Right lobe of liver (tissue), 4 donors: ENCODE measurements around the gene TNK1.

Experiments
- POLR2A ChIP-seq: fragments of 450-650 bp; IDR thresholded peaks from one replicate; pipeline ENCODE4 v1.6.1; 2017; ENCODE audit warnings: antibody characterized with exemption, mild to moderate bottlenecking
- TF ChIP-seq, protein P1 (sequence below), 4 donors: fragments of 200-600 bp in 3 of 4; fragments of 450-650 bp in 1 of 4; IDR thresholded peaks; one replicate each; pipeline versions ENCODE4 v1.5.1 to v1.8.0; 2016 to 2022; ENCODE audit warnings: antibody characterized with exemption in 4 of 4, mild to moderate bottlenecking in 2 of 4
- donor health status: DM: no; HTN: no; CAD: no.
- donor health status: DM: no; HTN: no; CAD: no.
- donor health status: DM: no; HTN: yes; CAD: no.

DNA sequence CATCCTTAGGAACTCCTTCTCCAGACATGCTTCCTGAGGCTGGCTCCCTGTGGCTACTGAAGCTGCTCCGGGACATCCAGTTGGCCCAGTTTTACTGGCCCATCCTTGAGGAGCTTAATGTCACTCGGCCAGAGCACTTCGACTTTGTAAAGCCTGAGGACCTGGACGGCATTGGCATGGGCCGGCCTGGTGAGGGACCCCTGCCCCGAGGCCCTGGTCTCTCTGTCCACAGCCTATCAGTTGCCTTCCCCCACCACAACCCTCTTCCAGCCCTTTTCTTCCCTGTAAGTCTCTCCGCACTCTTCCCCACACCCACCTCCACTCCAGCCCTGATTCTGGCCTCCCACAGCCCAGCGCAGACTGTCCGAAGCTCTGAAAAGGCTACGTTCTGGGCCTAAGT lies 2.0 kb downstream of the TNK1 start:
- TF ChIP-seq, protein P1, sequence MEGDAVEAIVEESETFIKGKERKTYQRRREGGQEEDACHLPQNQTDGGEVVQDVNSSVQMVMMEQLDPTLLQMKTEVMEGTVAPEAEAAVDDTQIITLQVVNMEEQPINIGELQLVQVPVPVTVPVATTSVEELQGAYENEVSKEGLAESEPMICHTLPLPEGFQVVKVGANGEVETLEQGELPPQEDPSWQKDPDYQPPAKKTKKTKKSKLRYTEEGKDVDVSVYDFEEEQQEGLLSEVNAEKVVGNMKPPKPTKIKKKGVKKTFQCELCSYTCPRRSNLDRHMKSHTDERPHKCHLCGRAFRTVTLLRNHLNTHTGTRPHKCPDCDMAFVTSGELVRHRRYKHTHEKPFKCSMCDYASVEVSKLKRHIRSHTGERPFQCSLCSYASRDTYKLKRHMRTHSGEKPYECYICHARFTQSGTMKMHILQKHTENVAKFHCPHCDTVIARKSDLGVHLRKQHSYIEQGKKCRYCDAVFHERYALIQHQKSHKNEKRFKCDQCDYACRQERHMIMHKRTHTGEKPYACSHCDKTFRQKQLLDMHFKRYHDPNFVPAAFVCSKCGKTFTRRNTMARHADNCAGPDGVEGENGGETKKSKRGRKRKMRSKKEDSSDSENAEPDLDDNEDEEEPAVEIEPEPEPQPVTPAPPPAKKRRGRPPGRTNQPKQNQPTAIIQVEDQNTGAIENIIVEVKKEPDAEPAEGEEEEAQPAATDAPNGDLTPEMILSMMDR (IDR thresholded peaks at IDR 0.05): no peak
- TF ChIP-seq POLR2A: no peak
